Stimulated activated CD4-positive, alpha-beta T cell treated with anti-CD3 and anti-CD28 coated beads, Interleukin-1b, Interleukin-23, amount 100 ng/mL, for 48 hours (primary cell): ENCODE results near the gene CASP1.
A peak's percentile ranks its signal among the peaks of the same experiment; 100 is the strongest.
"Not testable (repeated sequence)": the region's sequence is repeated elsewhere in the genome, so short reads cannot be mapped to it uniquely, and the experiment has no call there.

Source experiments
- DNase-seq: peaks from one replicate; pipeline ENCODE4 v3.0.0-alpha.2; 2020

CASP1 gene

GRCh38 chr11:105034813-105035620, at the start of gene CASP1:
Gene CASP1 (minus strand): TSS chr11:105035144. CDS start chr11:105035113, 31 bp downstream.
- DNase-seq = peak; percentile 14

GRCh38 chr11:105081412-105082150, 46.6 kb upstream of the CASP1 start:
- no peak for DNase-seq

- DNase-seq = not testable (repeated sequence)
Measured at GRCh38 chr11:105080171-105080906, 45.4 kb upstream of the CASP1 start.

- no peak for DNase-seq
Measured at GRCh38 chr11:105078283-105078682, 43.3 kb upstream of the CASP1 start.

GRCh38 chr11:105077141-105077790, 42.3 kb upstream of the CASP1 start:
- DNase-seq = peak; percentile 35

GRCh38 chr11:105074166-105074530, 39.2 kb upstream of the CASP1 start:
- no peak for DNase-seq

- no peak for DNase-seq
Measured at GRCh38 chr11:105073456-105074165, 38.7 kb upstream of the CASP1 start.

GRCh38 chr11:105072080-105072479, 37.1 kb upstream of the CASP1 start:
- not testable (repeated sequence) for DNase-seq

GRCh38 chr11:105071089-105071732, 36.3 kb upstream of the CASP1 start:
- DNase-seq = no peak

- DNase-seq = no peak
Measured at GRCh38 chr11:105070306-105070705, 35.4 kb upstream of the CASP1 start.

- DNase-seq = not testable (repeated sequence)
Measured at GRCh38 chr11:105069749-105070148, 34.8 kb upstream of the CASP1 start.

GRCh38 chr11:105063245-105063941, 28.4 kb upstream of the CASP1 start:
- not testable (repeated sequence) for DNase-seq

GRCh38 chr11:105057432-105057831, 22.5 kb upstream of the CASP1 start:
- no peak for DNase-seq

- no peak for DNase-seq
Measured at GRCh38 chr11:105056446-105056845, 21.5 kb upstream of the CASP1 start.

- DNase-seq = no peak
Measured at GRCh38 chr11:105054723-105055493, 20.0 kb upstream of the CASP1 start.

GRCh38 chr11:105052487-105052886, 17.5 kb upstream of the CASP1 start:
- no peak for DNase-seq

GRCh38 chr11:105051559-105051958, 16.6 kb upstream of the CASP1 start:
- no peak for DNase-seq

- no peak for DNase-seq
Measured at GRCh38 chr11:105049481-105049880, 14.5 kb upstream of the CASP1 start.

- no peak for DNase-seq
Measured at GRCh38 chr11:105046898-105047579, 12.1 kb upstream of the CASP1 start.
